GM12891 (cell line): ENCODE data around the gene CEP104.

ENCODE experiments used
- POLR2A ChIP-seq: IDR thresholded peaks from 2 replicates; pipeline ENCODE4 v1.6.1; 2011; ENCODE audit warnings: low read depth, low read length, control low read depth
- POLR2AphosphoS5 ChIP-seq: IDR thresholded peaks from 2 replicates; pipeline ENCODE4 v1.6.1; 2011; ENCODE audit warnings: low read depth, low read length, control low read depth

DNA sequence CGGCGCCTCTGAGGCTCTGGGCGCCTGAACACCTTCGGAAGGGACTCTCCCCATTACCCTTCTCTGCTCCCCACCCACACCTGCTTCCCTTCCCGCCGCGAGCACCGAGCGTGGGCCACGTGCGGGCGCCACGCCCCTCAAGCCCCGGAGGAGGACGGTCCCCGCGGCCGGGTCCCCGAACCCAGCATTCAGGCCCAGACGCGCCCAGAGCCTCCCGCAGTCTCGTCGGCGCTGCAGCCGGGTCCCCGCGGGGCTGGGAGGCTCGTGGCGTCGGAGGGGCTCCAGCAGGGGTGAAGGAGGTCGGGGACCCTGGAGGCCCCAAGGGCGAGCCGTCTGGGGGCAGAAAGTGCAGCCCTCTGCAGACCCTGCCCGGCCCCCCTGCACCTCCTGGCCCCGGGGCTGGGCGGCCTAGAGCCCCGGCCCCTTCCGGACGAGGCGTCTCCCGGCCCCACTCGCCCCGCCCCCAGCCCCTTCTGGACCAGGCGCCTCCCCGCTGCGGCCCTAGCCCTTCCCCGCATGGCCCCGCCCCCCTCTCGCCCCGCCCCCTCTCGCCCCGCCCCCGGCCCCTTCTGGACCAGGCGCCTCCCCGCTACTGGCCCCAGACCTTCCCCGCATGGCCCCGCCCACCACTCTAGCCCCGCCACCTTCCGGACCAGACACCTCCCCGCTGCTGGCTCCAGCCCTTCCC is 84.8 kb downstream of the CEP104 start:
- TF ChIP-seq POLR2AphosphoS5 (no peak), POLR2A (no peak)
